Stomach (tissue), 9 donors: Measurements from ENCODE around the gene PEA15. TPM values are rescaled to one million over a fixed set of nuclear protein-coding genes. Genes with fewer than 3 reads are reported as not detected.

Experiments used
- DNase-seq, 2 donors: peaks; one replicate each; pipeline versions ENCODE4 v3.0.0 to v3.0.0-alpha.2; 2013 to 2019
- H3K27ac ChIP-seq, 5 donors: fragments of 200-600 bp in 4 of 5; sonication (generic) in 4 of 5; one replicate each; pipeline ENCODE4 v1.5.1; 2013 to 2019; ENCODE audit warnings: mild to moderate bottlenecking in 1 of 5, moderate library complexity in 1 of 5
- H3K27me3 ChIP-seq, 3 donors: fragments of 200-600 bp; sonication (generic); one replicate each; pipeline ENCODE4 v1.5.1; 2017 to 2019; ENCODE audit warnings: mixed run types in 1 of 3
- H3K36me3 ChIP-seq, 4 donors: fragments of 200-600 bp; sonication (generic); 1 replicate in 3 of 4; 2 replicates in 1 of 4; pipeline ENCODE4 v1.5.1; 2016 to 2019
- H3K4me1 ChIP-seq, 4 donors: fragments of 200-600 bp; sonication (generic); one replicate each; pipeline ENCODE4 v1.5.1; 2016 to 2019
- H3K4me3 ChIP-seq, 4 donors: fragments of 200-600 bp; sonication (generic) in 3 of 4; one replicate each; pipeline ENCODE4 v1.5.1; 2016 to 2019; ENCODE audit warnings: mild to moderate bottlenecking in 1 of 4
- H3K9me3 ChIP-seq, 4 donors: fragments of 200-600 bp; sonication (generic); one replicate each; pipeline ENCODE4 v1.5.1; 2016 to 2019
- EP300 ChIP-seq: sonication (generic); formaldehyde crosslinking; IDR thresholded peaks from one replicate; pipeline ENCODE4 v1.6.1; 2017; ENCODE audit warnings: antibody characterized with exemption
- POLR2A ChIP-seq, 4 donors: fragments of 450-650 bp; IDR thresholded peaks; one replicate each; pipeline ENCODE4 v1.6.1; 2016; ENCODE audit warnings: antibody characterized with exemption in 4 of 4, control low read depth in 2 of 4, mild to moderate bottlenecking in 1 of 4, moderate library complexity in 1 of 4
- POLR2AphosphoS5 ChIP-seq, 3 donors: sonication (generic); formaldehyde crosslinking; IDR thresholded peaks; one replicate each; pipeline ENCODE4 v1.6.1; 2016; ENCODE audit warnings: antibody characterized with exemption in 3 of 3
- WGBS, 5 donors: extraction: QIAGEN DNeasy Blood & Tissue Kit in 3 of 5; methylation state at CpG; one replicate each; pipeline versions ENCODE4 v1.1.5 to v1.1.7; 2013 to 2018; 5-methylcytosine and 5-hydroxymethylcytosine counted together
- intact Hi-C: fragments of 100-400 bp; cut with DNase I; formaldehyde crosslinking; loops from one replicate; pipeline ENCODE4 v1.15.1; 2023; ENCODE audit warnings: low total_unique reads
- polyA plus RNA-seq, 3 donors: library from polyadenylated mRNA; stranded (reverse); fragments of 200-250 nt; gene quantifications; one replicate each; pipeline ENCODE4 v1.2.3, GENCODE V29; 2013
- total RNA-seq, 5 donors: library from RNA; depleted of rRNA; stranded (reverse); fragments of >200 nt; gene quantifications; one replicate each; pipeline versions ENCODE4 v1.1.0 to v1.2.3, GENCODE V29; 2014 to 2016
- TF ChIP-seq, protein P1 (sequence below), 7 experiments: fragments of 450-650 bp in 4 of 7; fragments of 200-600 bp in 3 of 7; sonication (generic) in 3 of 7; IDR thresholded peaks; one replicate each; pipeline ENCODE4 v1.5.1; 2016 to 2019; ENCODE audit warnings: antibody characterized with exemption in 7 of 7, control low read depth in 2 of 7, mild to moderate bottlenecking in 1 of 7
- donor health status: healthy with polysubstance abuse.
- donor health status: Bipolar disorder and iron deficiency.
- donor health status: healthy.

Gene PEA15
- total and polyA plus RNA-seq, 8 donors: 26.3 to 127 (median 58.0) TPM

DNA sequence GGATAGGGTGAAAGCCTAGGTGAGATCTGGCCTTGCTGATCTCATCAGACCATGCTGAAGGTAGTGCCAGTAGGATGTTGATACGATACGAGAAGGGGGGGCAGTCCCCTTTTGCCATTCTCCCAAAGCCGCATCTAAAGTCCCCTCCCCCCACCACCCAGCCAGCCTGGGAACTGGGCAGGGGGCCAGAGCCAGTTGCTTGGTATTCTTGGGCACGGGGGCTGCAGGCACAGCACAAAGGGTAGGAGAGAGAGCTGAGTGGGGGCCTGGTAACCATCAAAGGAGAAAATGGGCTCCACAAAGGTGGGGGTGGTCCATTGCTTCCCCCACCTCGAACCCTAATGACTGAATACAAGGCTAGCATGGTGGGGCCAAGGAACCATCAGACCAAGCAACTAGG, 5.4 kb downstream of the PEA15 start:
- peaks cover 52 to 82% (median 71%) of the 10 kb centered on the region in 4 donors for H3K36me3 ChIP-seq
- H3K27me3 ChIP-seq: no peaks in the 10 kb centered on the region
- peaks cover 25 to 59% (median 53%) of the 10 kb centered on the region in 4 donors for H3K4me1 ChIP-seq
- no peak for TF ChIP-seq POLR2AphosphoS5 (IDR thresholded peaks at IDR 0.05)
- TF ChIP-seq EP300: no peak
- no peak for TF ChIP-seq POLR2A (IDR thresholded peaks at IDR 0.05)
- intact Hi-C loops: no loop called here
- H3K9me3 ChIP-seq: no peaks in the 10 kb centered on the region
- WGBS, 5 donors: 47 to 69% (median 58%) methylated on average over 5 of the region's 5 CpGs
- peak overlapping the region in 3 of 5 donors; percentile 17 to 94 (median 94) for H3K27ac ChIP-seq
- peak in 1 of 2 donors; percentile 44 for DNase-seq
- H3K4me3 ChIP-seq: no peak overlapping the region

GRCh38 chr1:160211046-160211790, 6.0 kb downstream of the PEA15 start:
- H3K4me1 ChIP-seq: peaks cover 25 to 54% (median 48%) of the 10 kb centered on the region in 4 donors
- WGBS, 5 donors: 76 to 85% (median 83%) methylated on average over 10 of the region's 10 CpGs
- peaks cover 58 to 88% (median 77%) of the 10 kb centered on the region in 4 donors for H3K36me3 ChIP-seq
- DNase-seq: peak in 1 of 2 donors; percentile 48
- no peaks in the 10 kb centered on the region for H3K27me3 ChIP-seq
- H3K27ac ChIP-seq: peak overlapping the region in 3 of 5 donors; percentile 17 to 94 (median 94)
- intact Hi-C loops: no loop called here
- no peaks in the 10 kb centered on the region for H3K9me3 ChIP-seq
- no peak overlapping the region for H3K4me3 ChIP-seq
- TF ChIP-seq POLR2AphosphoS5 (IDR thresholded peaks at IDR 0.05) (no peak), POLR2A (IDR thresholded peaks at IDR 0.05) (no peak), EP300 (no peak)
- TF ChIP-seq, protein P1, sequence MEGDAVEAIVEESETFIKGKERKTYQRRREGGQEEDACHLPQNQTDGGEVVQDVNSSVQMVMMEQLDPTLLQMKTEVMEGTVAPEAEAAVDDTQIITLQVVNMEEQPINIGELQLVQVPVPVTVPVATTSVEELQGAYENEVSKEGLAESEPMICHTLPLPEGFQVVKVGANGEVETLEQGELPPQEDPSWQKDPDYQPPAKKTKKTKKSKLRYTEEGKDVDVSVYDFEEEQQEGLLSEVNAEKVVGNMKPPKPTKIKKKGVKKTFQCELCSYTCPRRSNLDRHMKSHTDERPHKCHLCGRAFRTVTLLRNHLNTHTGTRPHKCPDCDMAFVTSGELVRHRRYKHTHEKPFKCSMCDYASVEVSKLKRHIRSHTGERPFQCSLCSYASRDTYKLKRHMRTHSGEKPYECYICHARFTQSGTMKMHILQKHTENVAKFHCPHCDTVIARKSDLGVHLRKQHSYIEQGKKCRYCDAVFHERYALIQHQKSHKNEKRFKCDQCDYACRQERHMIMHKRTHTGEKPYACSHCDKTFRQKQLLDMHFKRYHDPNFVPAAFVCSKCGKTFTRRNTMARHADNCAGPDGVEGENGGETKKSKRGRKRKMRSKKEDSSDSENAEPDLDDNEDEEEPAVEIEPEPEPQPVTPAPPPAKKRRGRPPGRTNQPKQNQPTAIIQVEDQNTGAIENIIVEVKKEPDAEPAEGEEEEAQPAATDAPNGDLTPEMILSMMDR (IDR thresholded peaks at IDR 0.05): no peak

DNA sequence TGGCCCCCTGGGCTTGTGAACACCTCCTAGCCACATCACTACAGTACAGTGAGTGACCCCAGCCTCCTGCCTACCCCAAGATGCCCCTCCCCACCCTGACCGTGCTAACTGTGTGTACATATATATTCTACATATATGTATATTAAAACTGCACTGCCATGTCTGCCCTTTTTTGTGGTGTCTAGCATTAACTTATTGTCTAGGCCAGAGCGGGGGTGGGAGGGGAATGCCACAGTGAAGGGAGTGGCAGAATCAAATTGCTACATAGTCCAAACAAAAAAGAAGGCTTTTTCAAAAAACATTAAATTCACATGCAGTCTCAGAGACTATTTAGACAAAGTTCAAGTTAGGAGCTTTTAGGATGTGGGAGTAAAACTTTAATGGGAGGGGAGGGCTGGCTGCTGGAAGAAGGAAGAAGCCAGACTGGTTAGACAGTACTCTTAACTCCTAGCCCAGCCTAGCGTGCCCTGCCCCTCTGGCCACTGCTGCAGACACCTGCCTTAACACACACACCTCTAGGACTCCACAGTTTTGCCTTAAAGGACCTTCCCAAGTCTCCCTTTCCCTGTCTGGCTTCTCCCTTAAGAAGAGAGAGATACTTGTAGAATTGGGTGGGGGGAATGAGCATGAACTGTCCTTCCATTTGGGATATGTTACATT, 9.4 kb downstream of the PEA15 start:
- 56 to 83% (median 64%) methylated on average over 3 of the region's 3 CpGs for WGBS, 5 donors
- no peak for TF ChIP-seq POLR2A (IDR thresholded peaks at IDR 0.05)
- TF ChIP-seq POLR2AphosphoS5 (IDR thresholded peaks at IDR 0.05): no peak
- TF ChIP-seq, protein P1 (IDR thresholded peaks at IDR 0.05): no peak
- no peak for DNase-seq
- no peaks in the 10 kb centered on the region for H3K9me3 ChIP-seq
- H3K36me3 ChIP-seq: peaks cover 62 to 100% (median 89%) of the 10 kb centered on the region in 4 donors
- no peaks in the 10 kb centered on the region for H3K27me3 ChIP-seq
- H3K27ac ChIP-seq: peak overlapping the region in 1 of 5 donors; percentile 12
- intact Hi-C loops: no loop called here
- peaks cover 36 to 54% (median 41%) of the 10 kb centered on the region in 4 donors for H3K4me1 ChIP-seq
- no peak overlapping the region for H3K4me3 ChIP-seq

GRCh38 chr1:160216301-160216700, 11.1 kb downstream of the PEA15 start:
- H3K9me3 ChIP-seq: no peaks in the 10 kb centered on the region
- H3K4me1 ChIP-seq: peaks cover 23 to 53% (median 40%) of the 10 kb centered on the region in 4 donors
- TF ChIP-seq EP300 (no peak), POLR2A (IDR thresholded peaks at IDR 0.05) (no peak), POLR2AphosphoS5 (IDR thresholded peaks at IDR 0.05) (no peak)
- TF ChIP-seq, protein P1 (IDR thresholded peaks at IDR 0.05): no peak
- no peaks in the 10 kb centered on the region for H3K27me3 ChIP-seq
- H3K36me3 ChIP-seq: peaks cover 70 to 100% (median 93%) of the 10 kb centered on the region in 4 donors
- H3K27ac ChIP-seq: peak overlapping the region in 1 of 5 donors; percentile 76
- intact Hi-C loops: no loop called here
- DNase-seq: no peak
- H3K4me3 ChIP-seq: no peak overlapping the region
